GM12878 (cell line): ENCODE results near the gene BCL2L12. TPM values are rescaled to one million over a fixed set of nuclear protein-coding genes. Genes with fewer than 3 reads are reported as not detected.

Experiments
- ATF7 ChIP-seq: fragments of 450-650 bp; IDR thresholded peaks from 2 replicates; pipeline ENCODE4 v1.6.1; 2016; ENCODE audit warnings: low read depth, mild to moderate bottlenecking
- BHLHE40 ChIP-seq, 2 experiments: fragments of 450-650 bp in 1 of 2; IDR thresholded peaks; 2 replicates each; pipeline ENCODE4 v1.6.1; 2011 to 2017; ENCODE audit warnings: low read depth in 2 of 2, borderline replicate concordance in 1 of 2, improper control_type of control experiment in 1 of 2, low read length in 1 of 2, mild to moderate bottlenecking in 1 of 2
- CHD2 ChIP-seq: IDR thresholded peaks from 2 replicates; pipeline ENCODE4 v1.6.1; 2011; ENCODE audit warnings: low read depth, low read length, improper control_type of control experiment, borderline replicate concordance
- CHD4 ChIP-seq: fragments of 200-600 bp; sonication (generic); IDR thresholded peaks from 2 replicates; pipeline ENCODE4 v1.6.1; 2016; ENCODE audit warnings: mild to moderate bottlenecking
- CREM ChIP-seq: IDR thresholded peaks from 2 replicates; pipeline ENCODE4 v1.6.1; 2014; ENCODE audit warnings: antibody characterized with exemption, low read depth
- NFXL1 ChIP-seq: fragments of 450-650 bp; IDR thresholded peaks from 2 replicates; pipeline ENCODE4 v1.6.1; 2017; ENCODE audit warnings: antibody characterized with exemption, mild to moderate bottlenecking, borderline replicate concordance
- PAX5 ChIP-seq: IDR thresholded peaks from 2 replicates; pipeline ENCODE4 v1.6.1; 2011; ENCODE audit warnings: low read depth, low read length, borderline replicate concordance
- PAX8 ChIP-seq: fragments of 450-650 bp; IDR thresholded peaks from 2 replicates; pipeline ENCODE4 v1.6.1; 2017; ENCODE audit warnings: mild to moderate bottlenecking, moderate library complexity
- POLR2AphosphoS2 ChIP-seq: IDR thresholded peaks from 2 replicates; pipeline ENCODE4 v1.6.1; 2011; ENCODE audit warnings: low read depth, mild to moderate bottlenecking, low read length, improper control_type of control experiment, moderate library complexity
- POU2F2 ChIP-seq: IDR thresholded peaks from 3 replicates; pipeline ENCODE4 v1.6.1; 2011; ENCODE audit warnings: low read depth, mild to moderate bottlenecking, low read length, borderline replicate concordance
- SIN3A ChIP-seq: IDR thresholded peaks from 2 replicates; pipeline ENCODE4 v1.6.1; 2012; ENCODE audit warnings: low read depth, low read length, improper control_type of control experiment
- SMAD5 ChIP-seq: IDR thresholded peaks from 2 replicates; pipeline ENCODE4 v1.6.1; 2016; ENCODE audit warnings: antibody characterized with exemption, low read depth
- SMARCA5 ChIP-seq: fragments of 450-650 bp; IDR thresholded peaks from 2 replicates; pipeline ENCODE4 v1.6.1; 2017; ENCODE audit warnings: mild to moderate bottlenecking
- SREBF2 ChIP-seq: IDR thresholded peaks from 2 replicates; pipeline ENCODE4 v1.6.1; 2012; ENCODE audit warnings: mild to moderate bottlenecking, low read length
- SRF ChIP-seq, 2 experiments: IDR thresholded peaks; 2 replicates each; pipeline ENCODE4 v1.6.1; 2011; ENCODE audit warnings: low read depth in 2 of 2, low read length in 2 of 2, mild to moderate bottlenecking in 1 of 2, moderate library complexity in 1 of 2
- TARDBP ChIP-seq: IDR thresholded peaks from 2 replicates; pipeline ENCODE4 v1.6.1; 2016; ENCODE audit warnings: borderline replicate concordance
- TCF3 ChIP-seq: IDR thresholded peaks from 2 replicates; pipeline ENCODE4 v1.6.1; 2012; ENCODE audit warnings: low read depth, mild to moderate bottlenecking, low read length, borderline replicate concordance; ENCODE audit not compliant: insufficient read depth
- TCF7 ChIP-seq: IDR thresholded peaks from 2 replicates; pipeline ENCODE4 v1.6.1; 2014; ENCODE audit warnings: antibody characterized with exemption, borderline replicate concordance
- ZNF207 ChIP-seq: fragments of 450-650 bp; IDR thresholded peaks from 2 replicates; pipeline ENCODE4 v1.6.1; 2014; ENCODE audit warnings: antibody characterized with exemption, mild to moderate bottlenecking, borderline replicate concordance
- ZNF274 ChIP-seq: IDR thresholded peaks from one replicate; pipeline ENCODE4 v1.8.0; 2011; ENCODE audit not compliant: insufficient read length, insufficient read depth
- ZZZ3 ChIP-seq: IDR thresholded peaks from 2 replicates; pipeline ENCODE4 v1.6.1; 2011; ENCODE audit warnings: low read depth; ENCODE audit not compliant: control insufficient read depth, insufficient read length
- polyA plus RNA-seq, 11 experiments: library from polyadenylated mRNA; depleted of rRNA in 4 of 11; unstranded in 6 of 11; stranded (reverse) in 5 of 11; fragments of >200 nt; fragmentation: Nextera tagmentation in 4 of 11; fragmentation: Illumina TruSeq in 1 of 11; extraction: Ambion mirVana in 4 of 11; extraction: Trizol in 1 of 11; gene quantifications; 1 replicate in 1 of 11; 2 replicates in 10 of 11; pipeline versions ENCODE4 v1.2.1 to v1.2.3, GENCODE V29; 2011 to 2016; ENCODE audit warnings: inconsistent platforms in 2 of 11, missing spikeins in 2 of 11, low read depth in 1 of 11
- total RNA-seq, 4 experiments: library from RNA; depleted of rRNA in 3 of 4; stranded (reverse); fragments of >200 nt in 3 of 4; fragmentation: Illumina TruSeq in 1 of 4; extraction: Trizol in 1 of 4; gene quantifications; 2 replicates each; pipeline versions ENCODE4 v1.2.1 to v1.2.3, GENCODE V29; 2013 to 2021
- TF ChIP-seq, protein P1 (sequence below), 3 experiments: IDR thresholded peaks in 2 of 3; conservative IDR thresholded peaks in 1 of 3; 2 replicates each; pipeline ENCODE4 v1.5.1; 2011; ENCODE audit warnings: low read depth in 3 of 3, low read length in 3 of 3, mild to moderate bottlenecking in 3 of 3, control low read depth in 2 of 3, moderate library complexity in 2 of 3, inconsistent platforms in 1 of 3, mixed read lengths in 1 of 3; ENCODE audit not compliant: control insufficient read depth in 2 of 3, insufficient read depth in 1 of 3; ENCODE audit errors: extremely low read depth in 1 of 3
- TF ChIP-seq, protein P2 (sequence below): fragments of 450-650 bp; IDR thresholded peaks from 2 replicates; pipeline ENCODE4 v1.6.1; 2017; ENCODE audit warnings: low read depth, mild to moderate bottlenecking, moderate library complexity
- TF ChIP-seq, protein P3 (sequence below): IDR thresholded peaks from 2 replicates; pipeline ENCODE4 v1.6.1; 2012; ENCODE audit warnings: low read depth, low read length, improper control_type of control experiment
- TF ChIP-seq, protein P4 (sequence below): fragments of 450-650 bp; IDR thresholded peaks from 2 replicates; pipeline ENCODE4 v1.6.1; 2016; ENCODE audit warnings: mild to moderate bottlenecking

Gene BCL2L12
- total and polyA plus RNA-seq, 10 of the 15 experiments (the other 5 are each of a cell fraction or from before 2014, with no cell fraction given), result 1.8 to 143 (median 50.4) TPM

DNA sequence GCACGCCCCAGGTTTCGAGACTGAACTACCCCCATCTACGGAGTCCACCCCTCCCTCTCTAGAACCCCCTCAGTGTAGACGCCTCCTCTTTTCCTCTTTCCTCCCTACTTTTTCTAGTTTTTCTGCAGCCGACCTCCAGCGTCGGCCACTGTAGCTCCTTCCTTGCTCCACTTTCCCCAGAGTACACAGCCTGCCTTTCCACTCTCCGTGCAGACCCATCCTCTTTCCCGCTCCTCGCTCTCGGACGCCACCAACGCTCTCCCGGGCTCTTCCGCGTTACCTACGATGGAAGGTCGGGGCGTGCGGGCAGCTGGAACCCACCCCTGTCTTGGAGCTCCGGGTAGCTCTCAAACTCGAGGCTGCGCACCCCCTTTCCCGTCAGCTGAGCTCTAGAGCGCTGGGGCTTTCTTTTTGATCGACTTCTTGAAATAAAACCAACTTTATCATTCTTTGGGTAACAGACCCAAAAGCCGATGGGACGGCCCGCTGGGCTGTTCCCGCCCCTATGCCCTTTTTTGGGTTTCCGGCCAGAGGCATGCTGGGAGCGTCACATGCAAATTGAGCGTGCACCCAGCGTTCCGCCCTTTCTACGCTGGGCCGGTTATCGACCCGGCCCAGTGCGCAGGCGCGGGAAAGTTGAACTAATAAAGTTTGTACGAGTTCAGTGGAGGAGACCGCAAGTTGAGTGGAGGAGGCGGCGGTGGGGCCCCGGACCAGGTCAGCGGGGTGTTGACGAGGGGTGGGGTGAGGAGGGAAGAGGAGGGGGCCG is at the start of gene BCL2L12, which contains the start of gene IRF3 (continued):
- no peak for TF ChIP-seq PAX8
- TF ChIP-seq SMAD5, result peak; percentile 63; the same call in 1 of the 2 replicates
- TF ChIP-seq, protein P1, sequence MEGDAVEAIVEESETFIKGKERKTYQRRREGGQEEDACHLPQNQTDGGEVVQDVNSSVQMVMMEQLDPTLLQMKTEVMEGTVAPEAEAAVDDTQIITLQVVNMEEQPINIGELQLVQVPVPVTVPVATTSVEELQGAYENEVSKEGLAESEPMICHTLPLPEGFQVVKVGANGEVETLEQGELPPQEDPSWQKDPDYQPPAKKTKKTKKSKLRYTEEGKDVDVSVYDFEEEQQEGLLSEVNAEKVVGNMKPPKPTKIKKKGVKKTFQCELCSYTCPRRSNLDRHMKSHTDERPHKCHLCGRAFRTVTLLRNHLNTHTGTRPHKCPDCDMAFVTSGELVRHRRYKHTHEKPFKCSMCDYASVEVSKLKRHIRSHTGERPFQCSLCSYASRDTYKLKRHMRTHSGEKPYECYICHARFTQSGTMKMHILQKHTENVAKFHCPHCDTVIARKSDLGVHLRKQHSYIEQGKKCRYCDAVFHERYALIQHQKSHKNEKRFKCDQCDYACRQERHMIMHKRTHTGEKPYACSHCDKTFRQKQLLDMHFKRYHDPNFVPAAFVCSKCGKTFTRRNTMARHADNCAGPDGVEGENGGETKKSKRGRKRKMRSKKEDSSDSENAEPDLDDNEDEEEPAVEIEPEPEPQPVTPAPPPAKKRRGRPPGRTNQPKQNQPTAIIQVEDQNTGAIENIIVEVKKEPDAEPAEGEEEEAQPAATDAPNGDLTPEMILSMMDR (IDR thresholded peaks at IDR 0.05 in 2 of 3, conservative IDR thresholded peaks at IDR 0.05 in 1 of 3; ENCODE audit: control insufficient read depth in 2 of 3, extremely low read depth in 1 of 3, insufficient read depth in 1 of 3, low read depth in 3 of 3, low read length in 3 of 3), result no peak; a peak in 1 of 6 replicates
- TF ChIP-seq SIN3A, result peak; percentile 95
- peak; percentile 99 for TF ChIP-seq POU2F2
- 0 out of 2 replicates have a peak, but pooled peaks have one; percentile 21 for TF ChIP-seq POLR2AphosphoS2
- TF ChIP-seq CHD2, result no peak
- TF ChIP-seq CHD4, result no peak
- TF ChIP-seq NFXL1, result no peak
- no peak for TF ChIP-seq PAX5
- TF ChIP-seq, protein P2, sequence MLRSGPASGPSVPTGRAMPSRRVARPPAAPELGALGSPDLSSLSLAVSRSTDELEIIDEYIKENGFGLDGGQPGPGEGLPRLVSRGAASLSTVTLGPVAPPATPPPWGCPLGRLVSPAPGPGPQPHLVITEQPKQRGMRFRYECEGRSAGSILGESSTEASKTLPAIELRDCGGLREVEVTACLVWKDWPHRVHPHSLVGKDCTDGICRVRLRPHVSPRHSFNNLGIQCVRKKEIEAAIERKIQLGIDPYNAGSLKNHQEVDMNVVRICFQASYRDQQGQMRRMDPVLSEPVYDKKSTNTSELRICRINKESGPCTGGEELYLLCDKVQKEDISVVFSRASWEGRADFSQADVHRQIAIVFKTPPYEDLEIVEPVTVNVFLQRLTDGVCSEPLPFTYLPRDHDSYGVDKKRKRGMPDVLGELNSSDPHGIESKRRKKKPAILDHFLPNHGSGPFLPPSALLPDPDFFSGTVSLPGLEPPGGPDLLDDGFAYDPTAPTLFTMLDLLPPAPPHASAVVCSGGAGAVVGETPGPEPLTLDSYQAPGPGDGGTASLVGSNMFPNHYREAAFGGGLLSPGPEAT, result peak; percentile 33; the same call in 1 of the 2 replicates
- peak; percentile 74 for TF ChIP-seq ATF7
- no peak for TF ChIP-seq TARDBP
- no peak for TF ChIP-seq TCF7
- no peak for TF ChIP-seq CREM
- no peak for TF ChIP-seq ZNF274
- TF ChIP-seq ZZZ3, result no peak
- TF ChIP-seq SREBF2, result no peak
- no peak for TF ChIP-seq ZNF207
- TF ChIP-seq SRF (IDR thresholded peaks at IDR 0.05; ENCODE audit: low read depth in 2 of 2, low read length in 2 of 2), result peak; percentile 98 to 100
- no peak for TF ChIP-seq TCF3
- TF ChIP-seq, protein P3, sequence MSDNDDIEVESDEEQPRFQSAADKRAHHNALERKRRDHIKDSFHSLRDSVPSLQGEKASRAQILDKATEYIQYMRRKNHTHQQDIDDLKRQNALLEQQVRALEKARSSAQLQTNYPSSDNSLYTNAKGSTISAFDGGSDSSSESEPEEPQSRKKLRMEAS, result no peak; the same call in 1 of the 2 replicates
- TF ChIP-seq, protein P4, sequence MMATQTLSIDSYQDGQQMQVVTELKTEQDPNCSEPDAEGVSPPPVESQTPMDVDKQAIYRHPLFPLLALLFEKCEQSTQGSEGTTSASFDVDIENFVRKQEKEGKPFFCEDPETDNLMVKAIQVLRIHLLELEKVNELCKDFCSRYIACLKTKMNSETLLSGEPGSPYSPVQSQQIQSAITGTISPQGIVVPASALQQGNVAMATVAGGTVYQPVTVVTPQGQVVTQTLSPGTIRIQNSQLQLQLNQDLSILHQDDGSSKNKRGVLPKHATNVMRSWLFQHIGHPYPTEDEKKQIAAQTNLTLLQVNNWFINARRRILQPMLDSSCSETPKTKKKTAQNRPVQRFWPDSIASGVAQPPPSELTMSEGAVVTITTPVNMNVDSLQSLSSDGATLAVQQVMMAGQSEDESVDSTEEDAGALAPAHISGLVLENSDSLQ, result peak; percentile 40; the same call in 1 of the 2 replicates
- TF ChIP-seq SMARCA5, result no peak
- peak; percentile 43 to 57; a peak in 2 of 4 replicates for TF ChIP-seq BHLHE40 (IDR thresholded peaks at IDR 0.05; ENCODE audit: borderline replicate concordance in 1 of 2, low read depth in 2 of 2, low read length in 1 of 2)
